MCF 10A (cell line): ENCODE data around the gene ZC3HAV1. TPM values are rescaled to one million over a fixed set of nuclear protein-coding genes. Genes with fewer than 3 reads are reported as not detected.

ENCODE experiments used
- BruUV-seq: library from RNA; stranded (reverse); fragments of 400-500 nt; replicated peaks from 2 replicates; lab custom pipeline; 2021; lab: Mats Ljungman, UMichigan
- CTCF ChIA-PET: fragments of 300-600 bp; sonication (Branson Sonifier 250); formaldehyde crosslinking; extraction: SDS; loops from one replicate; lab custom pipeline; 2021; ENCODE audit warnings: antibody characterized with exemption, inconsistent platforms; lab: Yijun Ruan, JAX
- POLR2A ChIA-PET: fragments of 300-600, 350-650 bp; sonication (Branson Sonifier 250); formaldehyde crosslinking; extraction: SDS; loops from one replicate; lab custom pipeline; 2020; ENCODE audit warnings: antibody characterized with exemption, inconsistent platforms; lab: Yijun Ruan, JAX
- DNase-seq: peaks from one replicate; pipeline ENCODE4 v3.0.0-alpha.2; 2018; ENCODE audit not compliant: unreplicated experiment
- H3K27ac Mint-ChIP-seq: one replicate; pipeline ENCODE4 v1.8.0; 2022; ENCODE audit warnings: mild to moderate bottlenecking, low read depth, mixed read lengths; ENCODE audit not compliant: unreplicated experiment
- H3K27me3 Mint-ChIP-seq: one replicate; pipeline ENCODE4 v1.8.0; 2022; ENCODE audit warnings: mixed read lengths; ENCODE audit not compliant: insufficient read depth, unreplicated experiment
- H3K36me3 Mint-ChIP-seq: one replicate; pipeline ENCODE4 v1.8.0; 2022; ENCODE audit warnings: mild to moderate bottlenecking, moderate library complexity, mixed read lengths; ENCODE audit not compliant: insufficient read depth, unreplicated experiment
- H3K4me1 Mint-ChIP-seq: one replicate; pipeline ENCODE4 v1.8.0; 2022; ENCODE audit warnings: mixed read lengths; ENCODE audit not compliant: insufficient read depth, unreplicated experiment
- H3K4me3 Mint-ChIP-seq: one replicate; pipeline ENCODE4 v1.8.0; 2022; ENCODE audit warnings: mild to moderate bottlenecking, moderate library complexity, mixed read lengths; ENCODE audit not compliant: unreplicated experiment
- H3K9me3 Mint-ChIP-seq: one replicate; pipeline ENCODE4 v1.8.0; 2022; ENCODE audit warnings: mixed read lengths; ENCODE audit not compliant: unreplicated experiment
- CTCF ChIP-seq: fragments of 200-600 bp; IDR thresholded peaks from one replicate; pipeline ENCODE4 v1.8.0; 2022; ENCODE audit warnings: antibody characterized with exemption, mild to moderate bottlenecking; ENCODE audit not compliant: unreplicated experiment
- intact Hi-C: fragments of 100-400 bp; cut with micrococcal nuclease; formaldehyde crosslinking; loops from 2 replicates; pipeline ENCODE4 v1.14.1; 2022
- total RNA-seq: library from RNA; stranded (reverse); gene quantifications from 2 replicates; pipeline ENCODE4 v1.2.3, GENCODE V29; 2022

ZC3HAV1 gene
- total RNA-seq, 1 experiment from 2014 or later, result 14.2 TPM

- no peak for DNase-seq
- Mint-ChIP-seq H3K27ac (no peak overlapping the region), H3K4me3 (no peak overlapping the region), H3K4me1 (no peaks in the 10 kb centered on the region), H3K27me3 (peaks cover 26% of the 10 kb centered on the region), H3K9me3 (no peaks in the 10 kb centered on the region), H3K36me3 (no peaks in the 10 kb centered on the region)
- ChIA-PET POLR2A (interaction anchor here (0.7 kb wide), 1 partner anchor 996 kb away, joined by 3 read pairs; no protein-coding TSS in a partner anchor), CTCF (interaction anchor here (0.9 to 1.1 kb wide), 2 partner anchors 63 to 117 kb away, joined by 3 to 4 read pairs; no protein-coding TSS in a partner anchor)
- BruUV-seq, result no TSS peak
- no peak for TF ChIP-seq CTCF
- intact Hi-C loops, result no loop called here
Measured at GRCh38 chr7:139011373-139011772, 98.1 kb downstream of the ZC3HAV1 start.

GRCh38 chr7:139004321-139005090 lies 105.0 kb downstream of the ZC3HAV1 start:
- no peak for TF ChIP-seq CTCF
- CTCF ChIA-PET, result interaction anchor here (1.9 kb wide), 1 partner anchor 13 kb away, joined by 7 read pairs; no protein-coding TSS in a partner anchor
- BruUV-seq, result no TSS peak
- Mint-ChIP-seq H3K36me3 (no peaks in the 10 kb centered on the region), H3K9me3 (no peaks in the 10 kb centered on the region), H3K4me3 (no peak overlapping the region), H3K27me3 (no peaks in the 10 kb centered on the region), H3K4me1 (no peaks in the 10 kb centered on the region), H3K27ac (no peak overlapping the region)
- intact Hi-C loops, result no loop called here
- POLR2A ChIA-PET, result interaction anchor here (0.7 kb wide), 1 partner anchor 12 kb away, joined by 3 read pairs; no protein-coding TSS in a partner anchor
- DNase-seq, result no peak

GRCh38 chr7:138999414-138999813 lies 110.1 kb downstream of the ZC3HAV1 start:
- no peak for TF ChIP-seq CTCF
- no peak overlapping the region for H3K27ac Mint-ChIP-seq
- BruUV-seq, result no TSS peak
- H3K4me3 Mint-ChIP-seq, result no peak overlapping the region
- no peaks in the 10 kb centered on the region for H3K4me1 Mint-ChIP-seq
- H3K27me3 Mint-ChIP-seq, result no peaks in the 10 kb centered on the region
- CTCF ChIA-PET, result no interaction called here
- H3K36me3 Mint-ChIP-seq, result no peaks in the 10 kb centered on the region
- intact Hi-C loops, result no loop called here
- no peaks in the 10 kb centered on the region for H3K9me3 Mint-ChIP-seq
- POLR2A ChIA-PET, result interaction anchor here (0.7 to 1.5 kb wide), 3 partner anchors 11 to 1343 kb away, joined by 3 to 4 read pairs (median 3); no protein-coding TSS in a partner anchor
- DNase-seq, result no peak

Other genes with a start within 250 kb of the ZC3HAV1 start
- 7.1 and 8.4 TPM in 2 replicates for gene KIAA1549, start 128.3 kb downstream of the ZC3HAV1 start, total RNA-seq
- gene ZC3HAV1L, start 73.7 kb downstream of the ZC3HAV1 start, total RNA-seq, result 10.9 and 13.7 TPM in 2 replicates
- 18.7 and 25.3 TPM in 2 replicates for gene UBN2, start 121.5 kb upstream of the ZC3HAV1 start, total RNA-seq
- gene FMC1, start 231.6 kb upstream of the ZC3HAV1 start, total RNA-seq, result 11.8 and 11.9 TPM in 2 replicates